MCF 10A (cell line): ENCODE results near the gene RAC3. TPM values are rescaled to one million over a fixed set of nuclear protein-coding genes. Genes with fewer than 3 reads are reported as not detected.

Experiments
- BruUV-seq: library from RNA; stranded (reverse); fragments of 400-500 nt; replicated peaks from 2 replicates; lab custom pipeline; 2021; lab: Mats Ljungman, UMichigan
- CTCF ChIA-PET: fragments of 300-600 bp; sonication (Branson Sonifier 250); formaldehyde crosslinking; extraction: SDS; loops from one replicate; lab custom pipeline; 2021; ENCODE audit warnings: antibody characterized with exemption, inconsistent platforms; lab: Yijun Ruan, JAX
- POLR2A ChIA-PET: fragments of 300-600, 350-650 bp; sonication (Branson Sonifier 250); formaldehyde crosslinking; extraction: SDS; loops from one replicate; lab custom pipeline; 2020; ENCODE audit warnings: antibody characterized with exemption, inconsistent platforms; lab: Yijun Ruan, JAX
- DNase-seq: peaks from one replicate; pipeline ENCODE4 v3.0.0-alpha.2; 2018; ENCODE audit not compliant: unreplicated experiment
- H3K27ac Mint-ChIP-seq: one replicate; pipeline ENCODE4 v1.8.0; 2022; ENCODE audit warnings: mild to moderate bottlenecking, low read depth, mixed read lengths; ENCODE audit not compliant: unreplicated experiment
- H3K27me3 Mint-ChIP-seq: one replicate; pipeline ENCODE4 v1.8.0; 2022; ENCODE audit warnings: mixed read lengths; ENCODE audit not compliant: insufficient read depth, unreplicated experiment
- H3K36me3 Mint-ChIP-seq: one replicate; pipeline ENCODE4 v1.8.0; 2022; ENCODE audit warnings: mild to moderate bottlenecking, moderate library complexity, mixed read lengths; ENCODE audit not compliant: insufficient read depth, unreplicated experiment
- H3K4me1 Mint-ChIP-seq: one replicate; pipeline ENCODE4 v1.8.0; 2022; ENCODE audit warnings: mixed read lengths; ENCODE audit not compliant: insufficient read depth, unreplicated experiment
- H3K4me3 Mint-ChIP-seq: one replicate; pipeline ENCODE4 v1.8.0; 2022; ENCODE audit warnings: mild to moderate bottlenecking, moderate library complexity, mixed read lengths; ENCODE audit not compliant: unreplicated experiment
- H3K9me3 Mint-ChIP-seq: one replicate; pipeline ENCODE4 v1.8.0; 2022; ENCODE audit warnings: mixed read lengths; ENCODE audit not compliant: unreplicated experiment
- CTCF ChIP-seq: fragments of 200-600 bp; IDR thresholded peaks from one replicate; pipeline ENCODE4 v1.8.0; 2022; ENCODE audit warnings: antibody characterized with exemption, mild to moderate bottlenecking; ENCODE audit not compliant: unreplicated experiment
- intact Hi-C: fragments of 100-400 bp; cut with micrococcal nuclease; formaldehyde crosslinking; loops from 2 replicates; pipeline ENCODE4 v1.14.1; 2022
- total RNA-seq: library from RNA; stranded (reverse); gene quantifications from 2 replicates; pipeline ENCODE4 v1.2.3, GENCODE V29; 2022

RAC3 gene
- total RNA-seq, 1 experiment from 2014 or later: 9.7 TPM

GRCh38 chr17:82003411-82004381 is 27.8 kb upstream of the RAC3 start:
- no peak overlapping the region for H3K4me3 Mint-ChIP-seq
- POLR2A ChIA-PET: interaction anchor here (0.6 to 3.7 kb wide), 8 partner anchors 12 to 290 kb away, joined by 3 to 31 read pairs (median 9); partner anchors contain the start of genes CENPX and LRRC45
- peaks cover 10% of the 10 kb centered on the region for H3K4me1 Mint-ChIP-seq

GRCh38 chr17:82004517-82005455 is 26.7 kb upstream of the RAC3 start:
- Mint-ChIP-seq H3K27ac (no peak overlapping the region), H3K36me3 (peaks cover 8% of the 10 kb centered on the region), H3K4me1 (peaks cover 10% of the 10 kb centered on the region), H3K27me3 (no peaks in the 10 kb centered on the region), H3K9me3 (no peaks in the 10 kb centered on the region), H3K4me3 (no peak overlapping the region)
- intact Hi-C loops: no loop called here
- TF ChIP-seq CTCF: no peak
- no TSS peak for BruUV-seq
- DNase-seq: no peak
- CTCF ChIA-PET: interaction anchor here (0.6 to 1.9 kb wide), 5 partner anchors 17 to 70 kb away, joined by 3 to 6 read pairs (median 4); partner anchors contain the start of gene NOTUM
- POLR2A ChIA-PET: interaction anchor here (0.6 to 3.7 kb wide), 6 partner anchors 13 to 79 kb away, joined by 3 to 31 read pairs (median 14); partner anchors contain the start of genes CENPX and LRRC45

More at GRCh38 chr17:82003411-82004381, 27.8 kb upstream of the RAC3 start:
- CTCF ChIA-PET: interaction anchor here (0.6 to 2.2 kb wide), 8 partner anchors 13 to 72 kb away, joined by 3 to 10 read pairs (median 5); partner anchors contain the start of genes CENPX, LRRC45 and NOTUM
- Mint-ChIP-seq H3K9me3 (no peaks in the 10 kb centered on the region), H3K27ac (no peak overlapping the region), H3K36me3 (peaks cover 6% of the 10 kb centered on the region), H3K27me3 (no peaks in the 10 kb centered on the region)
- intact Hi-C loops: loop anchor here (2.0 kb wide), 1 partner anchor 27 kb away; the partner anchor contains the start of gene ASPSCR1
- DNase-seq: peak; percentile 95
- BruUV-seq: no TSS peak
- TF ChIP-seq CTCF: no peak

GRCh38 chr17:82005701-82006348 is 25.7 kb upstream of the RAC3 start:
- Mint-ChIP-seq H3K4me1 (peaks cover 10% of the 10 kb centered on the region), H3K27ac (no peak overlapping the region), H3K9me3 (no peaks in the 10 kb centered on the region), H3K27me3 (no peaks in the 10 kb centered on the region), H3K4me3 (no peak overlapping the region), H3K36me3 (peaks cover 12% of the 10 kb centered on the region)
- ChIA-PET POLR2A (no interaction called here), CTCF (interaction anchor here (0.5 to 1.2 kb wide), 2 partner anchors 16 to 53 kb away, joined by 3 to 5 read pairs; no protein-coding TSS in a partner anchor)
- intact Hi-C loops: no loop called here
- no TSS peak for BruUV-seq
- no peak for TF ChIP-seq CTCF
- no peak for DNase-seq
